ENCODE data around the gene PBXIP1. TPM values are rescaled to one million over a fixed set of nuclear protein-coding genes. Genes with fewer than 3 reads are reported as not detected.

The PBXIP1 gene
- total and polyA plus RNA-seq, 2 of the 13 experiments (the other 11 are each of a cell fraction or from before 2014, with no cell fraction given), result 16.3 to 31.9 TPM

GRCh38 chr1:155001425-155001674 is 45.5 kb upstream of the PBXIP1 start (continued):
- TF ChIP-seq ELK4 (CRISPR knock-in tag; IDR thresholded peaks at IDR 0.05; ENCODE audit: borderline replicate concordance), result no peak
- TF ChIP-seq ZNF780A (CRISPR knock-in tag; IDR thresholded peaks at IDR 0.05), result no peak
- no peak for TF ChIP-seq KLF9 (CRISPR knock-in tag; IDR thresholded peaks at IDR 0.05; ENCODE audit: low read depth)
- no peak for TF ChIP-seq PCBP2 (optimal IDR thresholded peaks at IDR 0.05; ENCODE audit: low read depth, low read length, poor library complexity, severe bottlenecking)
- TF ChIP-seq HHEX (CRISPR knock-in tag; IDR thresholded peaks at IDR 0.05), result no peak
- no peak for TF ChIP-seq ZNF451 (CRISPR knock-in tag; IDR thresholded peaks at IDR 0.05)
- no peak for TF ChIP-seq HNRNPLL (IDR thresholded peaks at IDR 0.05; ENCODE audit: low read depth, low read length, poor library complexity, severe bottlenecking)
- no peak for TF ChIP-seq HNRNPL (IDR thresholded peaks at IDR 0.05; ENCODE audit: low read depth, low read length)
- no peak for TF ChIP-seq SOX5 (CRISPR knock-in tag; IDR thresholded peaks at IDR 0.05; ENCODE audit: borderline replicate concordance)
- TF ChIP-seq RELA (CRISPR knock-in tag; IDR thresholded peaks at IDR 0.05), result no peak
- TF ChIP-seq ZFX (CRISPR knock-in tag; IDR thresholded peaks at IDR 0.05; ENCODE audit: low read depth), result 0 out of 2 replicates have a peak, but pooled peaks have one; percentile 7
- TF ChIP-seq CENPBD1 (CRISPR knock-in tag; IDR thresholded peaks at IDR 0.05; ENCODE audit: borderline replicate concordance, low read depth), result no peak
- no peak for TF ChIP-seq PRDM4 (CRISPR knock-in tag; IDR thresholded peaks at IDR 0.05; ENCODE audit: borderline replicate concordance)
- TF ChIP-seq GTF3A (CRISPR knock-in tag; conservative IDR thresholded peaks at IDR 0.05), result 0 out of 2 replicates have a peak, but pooled peaks have one; percentile 5
- peak; percentile 23; the same call in 1 of the 2 replicates for TF ChIP-seq ZNF672 (CRISPR knock-in tag; IDR thresholded peaks at IDR 0.05)
- no peak for TF ChIP-seq ZNF713 (CRISPR knock-in tag; IDR thresholded peaks at IDR 0.05)
- no peak for TF ChIP-seq NFIB (CRISPR knock-in tag; IDR thresholded peaks at IDR 0.05; ENCODE audit: borderline replicate concordance)
- no peak for TF ChIP-seq TSC22D2 (CRISPR knock-in tag; IDR thresholded peaks at IDR 0.05; ENCODE audit: borderline replicate concordance)
- TF ChIP-seq ZNF331 (CRISPR knock-in tag; IDR thresholded peaks at IDR 0.05), result no peak
- no peak for TF ChIP-seq GLMP (CRISPR knock-in tag; IDR thresholded peaks at IDR 0.05; ENCODE audit: borderline replicate concordance)
- no peak; the same call in 1 of the 2 replicates for TF ChIP-seq ZFP36L1 (CRISPR knock-in tag; IDR thresholded peaks at IDR 0.05)
- no peak for TF ChIP-seq MYC (CRISPR knock-in tag; IDR thresholded peaks at IDR 0.05; ENCODE audit: borderline replicate concordance)
- no peak for TF ChIP-seq ZNF33B (CRISPR knock-in tag; IDR thresholded peaks at IDR 0.05)
- peak; percentile 75; the same call in 1 of the 2 replicates for TF ChIP-seq KDM5A (IDR thresholded peaks at IDR 0.05; ENCODE audit: borderline replicate concordance, low read length)
- no peak for TF ChIP-seq JUN (CRISPR knock-in tag; IDR thresholded peaks at IDR 0.05)
